HepG2 (cell line): ENCODE results near the gene MRPL28. TPM values are rescaled to one million over a fixed set of nuclear protein-coding genes. Genes with fewer than 3 reads are reported as not detected.
A peak's percentile ranks its signal among the peaks of the same experiment; 100 is the strongest.

Experiments used
- CEBPZ ChIP-seq: IDR thresholded peaks from 2 replicates; pipeline ENCODE4 v1.6.1; 2012; ENCODE audit warnings: low read length, improper control_type of control experiment
- DMAP1 ChIP-seq: IDR thresholded peaks from 2 replicates; pipeline ENCODE4 v1.6.1; 2016
- ETS1 ChIP-seq: sonication (generic); formaldehyde crosslinking; IDR thresholded peaks from 2 replicates; pipeline ENCODE4 v1.4.0; 2020; ENCODE audit warnings: missing genetic modification reagents
- FLYWCH1 ChIP-seq: sonication (generic); formaldehyde crosslinking; IDR thresholded peaks from 2 replicates; pipeline ENCODE4 v1.8.1; 2023; ENCODE audit warnings: mild to moderate bottlenecking, missing genetic modification reagents
- ISX ChIP-seq: sonication (generic); formaldehyde crosslinking; conservative IDR thresholded peaks from 2 replicates; pipeline ENCODE4 v1.5.0; 2020; ENCODE audit warnings: missing genetic modification reagents
- JDP2 ChIP-seq: sonication (generic); formaldehyde crosslinking; IDR thresholded peaks from 2 replicates; pipeline ENCODE4 v1.8.1; 2022; ENCODE audit warnings: missing genetic modification reagents, borderline replicate concordance
- PAF1 ChIP-seq: IDR thresholded peaks from 2 replicates; pipeline ENCODE4 v1.6.1; 2016; ENCODE audit warnings: missing genetic modification reagents, missing compliant biosample characterization
- PHF5A ChIP-seq: IDR thresholded peaks from one replicate; pipeline ENCODE4 v1.6.1; 2018; ENCODE audit warnings: low read depth, missing genetic modification reagents; ENCODE audit not compliant: unreplicated experiment
- POGZ ChIP-seq: sonication (generic); formaldehyde crosslinking; IDR thresholded peaks from 2 replicates; pipeline ENCODE4 v1.4.0; 2020; ENCODE audit warnings: mild to moderate bottlenecking, missing genetic modification reagents
- RNF219 ChIP-seq: sonication (generic); formaldehyde crosslinking; IDR thresholded peaks from 2 replicates; pipeline ENCODE4 v1.5.0; 2020; ENCODE audit warnings: mild to moderate bottlenecking, missing genetic modification reagents
- SP5 ChIP-seq: IDR thresholded peaks from 2 replicates; pipeline ENCODE4 v1.6.1; 2016; ENCODE audit warnings: low read depth, borderline replicate concordance
- ZBTB44 ChIP-seq: sonication (generic); formaldehyde crosslinking; IDR thresholded peaks from 2 replicates; pipeline ENCODE4 v1.4.0; 2020; ENCODE audit warnings: missing genetic modification reagents
- ZHX1 ChIP-seq: sonication (generic); formaldehyde crosslinking; IDR thresholded peaks from 2 replicates; pipeline ENCODE4 v1.8.1; 2022; ENCODE audit warnings: low read depth, mild to moderate bottlenecking, missing genetic modification reagents
- ZNF232 ChIP-seq: sonication (generic); formaldehyde crosslinking; IDR thresholded peaks from 2 replicates; pipeline ENCODE4 v1.4.0; 2020; ENCODE audit warnings: missing genetic modification reagents, borderline replicate concordance
- ZNF253 ChIP-seq: sonication (generic); formaldehyde crosslinking; IDR thresholded peaks from 2 replicates; pipeline ENCODE4 v1.8.0; 2022; ENCODE audit warnings: mild to moderate bottlenecking, missing genetic modification reagents, borderline replicate concordance
- ZNF878 ChIP-seq: sonication (generic); formaldehyde crosslinking; IDR thresholded peaks from 2 replicates; pipeline ENCODE4 v1.8.1; 2023; ENCODE audit warnings: mild to moderate bottlenecking, missing genetic modification reagents, moderate library complexity
- polyA plus RNA-seq, 8 experiments: library from polyadenylated mRNA; depleted of rRNA in 3 of 8; stranded (reverse) in 7 of 8; unstranded in 1 of 8; fragments of >200 nt; fragmentation: Illumina TruSeq in 4 of 8; extraction: Trizol in 4 of 8; gene quantifications; 2 replicates each; pipeline versions ENCODE4 v1.2.1 to v1.2.3, GENCODE V29; 2011 to 2016; ENCODE audit warnings: low read depth in 4 of 8, missing spikeins in 1 of 8, mixed read lengths in 1 of 8; ENCODE audit not compliant: insufficient read depth in 1 of 8
- total RNA-seq, 5 experiments: library from RNA; depleted of rRNA; stranded (reverse); fragments of >200 nt; fragmentation: Illumina TruSeq; extraction: Trizol; gene quantifications; 2 replicates each; pipeline ENCODE4 v1.2.3, GENCODE V29; 2016; ENCODE audit warnings: low read depth in 1 of 5

The MRPL28 gene
- total and polyA plus RNA-seq, 2 of the 13 experiments (the other 11 are each of a cell fraction or from before 2014, with no cell fraction given) = 114 to 135 TPM

GRCh38 chr16:361872-362701 is 8.3 kb downstream of the MRPL28 start (continued):
- TF ChIP-seq CEBPZ = no peak
- TF ChIP-seq SP5 (CRISPR knock-in tag) = peak; percentile 17
- no peak for TF ChIP-seq ZNF878
- no peak for TF ChIP-seq PHF5A (CRISPR knock-in tag)
- peak; percentile 86 for TF ChIP-seq ZNF232 (CRISPR knock-in tag)
- TF ChIP-seq JDP2 = no peak
- no peak for TF ChIP-seq PAF1 (CRISPR knock-in tag)
- peak; percentile 50; the same call in 1 of the 2 replicates for TF ChIP-seq DMAP1 (CRISPR knock-in tag)
- TF ChIP-seq POGZ (CRISPR knock-in tag) = 0 out of 2 replicates have a peak, but pooled peaks have one; percentile 27
- peak; percentile 62; the same call in 1 of the 2 replicates for TF ChIP-seq ZHX1 (CRISPR knock-in tag)
- TF ChIP-seq RNF219 (CRISPR knock-in tag) = no peak
- no peak for TF ChIP-seq ETS1 (CRISPR knock-in tag)
- no peak for TF ChIP-seq FLYWCH1 (CRISPR knock-in tag)
- TF ChIP-seq ZNF253 (CRISPR knock-in tag) = no peak
- no peak for TF ChIP-seq ISX (CRISPR knock-in tag)
- no peak for TF ChIP-seq ZBTB44
